ENCODE measurements around the gene PARD3. TPM values are rescaled to one million over a fixed set of nuclear protein-coding genes. Genes with fewer than 3 reads are reported as not detected.
A peak's percentile ranks its signal among the peaks of the same experiment; 100 is the strongest.

PARD3 gene
- total RNA-seq, 2 experiments from 2014 or later, result 0.93 to 1.2 TPM

- Mint-ChIP-seq H3K4me1 (ENCODE audit: low read depth) (peaks cover 12% of the 10 kb centered on the region), H3K36me3 (no peaks in the 10 kb centered on the region), H3K9me3 (no peaks in the 10 kb centered on the region), H3K4me3 (no peak overlapping the region), H3K27me3 (peaks cover 13% of the 10 kb centered on the region), H3K27ac (no peak overlapping the region)
- DNase-seq, result no peak
- intact Hi-C loops (cut with micrococcal nuclease), result no loop called here
- CTCF ChIA-PET, result interaction anchor here (0.9 kb wide), 1 partner anchor 9 kb away, joined by 3 read pairs; no protein-coding TSS in a partner anchor
- POLR2A ChIA-PET, result no interaction called here
Measured at GRCh38 chr10:34297541-34298345, 517.4 kb downstream of the PARD3 start.

- CTCF ChIA-PET, result no interaction called here
- Mint-ChIP-seq H3K27ac (no peak overlapping the region), H3K27me3 (peaks cover 16% of the 10 kb centered on the region), H3K4me1 (ENCODE audit: low read depth) (peaks cover 12% of the 10 kb centered on the region), H3K36me3 (no peaks in the 10 kb centered on the region), H3K4me3 (no peak overlapping the region), H3K9me3 (no peaks in the 10 kb centered on the region)
- POLR2A ChIA-PET, result no interaction called here
- no peak for DNase-seq
- intact Hi-C loops (cut with micrococcal nuclease), result no loop called here
Measured at GRCh38 chr10:34295142-34295548, 520.0 kb downstream of the PARD3 start.

GRCh38 chr10:34294137-34294536, 521.0 kb downstream of the PARD3 start:
- H3K36me3 Mint-ChIP-seq, result no peaks in the 10 kb centered on the region
- H3K27me3 Mint-ChIP-seq, result peaks cover 17% of the 10 kb centered on the region
- ChIA-PET POLR2A (no interaction called here), CTCF (no interaction called here)
- intact Hi-C loops (cut with micrococcal nuclease), result no loop called here
- no peaks in the 10 kb centered on the region for H3K9me3 Mint-ChIP-seq
- H3K4me3 Mint-ChIP-seq, result no peak overlapping the region
- no peak for DNase-seq
- no peak overlapping the region for H3K27ac Mint-ChIP-seq
- H3K4me1 Mint-ChIP-seq (ENCODE audit: low read depth), result peaks cover 10% of the 10 kb centered on the region

DNA sequence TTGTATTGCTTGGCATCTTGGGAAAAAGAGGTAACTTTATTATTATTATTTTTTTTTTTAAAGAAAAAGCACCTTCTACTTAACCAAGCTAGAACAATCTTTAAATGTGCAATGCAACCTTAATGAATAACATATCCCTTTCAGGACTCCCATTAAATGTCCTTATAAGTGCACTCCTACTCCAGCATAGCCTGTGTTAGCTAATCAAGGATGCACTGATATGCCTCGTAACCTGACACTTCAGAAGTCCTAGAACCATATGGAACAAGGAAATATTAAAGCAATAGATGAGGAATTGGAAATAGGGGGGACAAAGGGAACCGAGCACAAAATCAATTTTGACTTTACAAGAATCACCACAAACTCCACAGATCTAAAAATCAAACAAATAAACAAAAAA, 522.4 kb downstream of the PARD3 start:
- H3K27ac Mint-ChIP-seq, result no peak overlapping the region
- intact Hi-C loops (cut with micrococcal nuclease), result loop anchor here (1.0 kb wide), 1 partner anchor 12 kb away; no protein-coding TSS in a partner anchor
- peaks cover 8% of the 10 kb centered on the region for H3K4me1 Mint-ChIP-seq (ENCODE audit: low read depth)
- ChIA-PET CTCF (interaction anchor here (0.7 kb wide), 1 partner anchor 18 kb away, joined by 3 read pairs; no protein-coding TSS in a partner anchor), POLR2A (no interaction called here)
- H3K9me3 Mint-ChIP-seq, result no peaks in the 10 kb centered on the region
- peaks cover 19% of the 10 kb centered on the region for H3K27me3 Mint-ChIP-seq
- no peaks in the 10 kb centered on the region for H3K36me3 Mint-ChIP-seq
- H3K4me3 Mint-ChIP-seq, result no peak overlapping the region
- no peak for DNase-seq

GRCh38 chr10:34292194-34292565, 522.9 kb downstream of the PARD3 start:
- CTCF ChIA-PET, result no interaction called here
- peaks cover 19% of the 10 kb centered on the region for H3K27me3 Mint-ChIP-seq
- POLR2A ChIA-PET, result no interaction called here
- H3K4me1 Mint-ChIP-seq (ENCODE audit: low read depth), result peaks cover 8% of the 10 kb centered on the region
- H3K36me3 Mint-ChIP-seq, result no peaks in the 10 kb centered on the region
- no peaks in the 10 kb centered on the region for H3K9me3 Mint-ChIP-seq
- H3K4me3 Mint-ChIP-seq, result no peak overlapping the region
- no peak for DNase-seq
- H3K27ac Mint-ChIP-seq, result no peak overlapping the region
- intact Hi-C loops (cut with micrococcal nuclease), result loop anchor here (1.0 kb wide), 1 partner anchor 12 kb away; no protein-coding TSS in a partner anchor

DNA sequence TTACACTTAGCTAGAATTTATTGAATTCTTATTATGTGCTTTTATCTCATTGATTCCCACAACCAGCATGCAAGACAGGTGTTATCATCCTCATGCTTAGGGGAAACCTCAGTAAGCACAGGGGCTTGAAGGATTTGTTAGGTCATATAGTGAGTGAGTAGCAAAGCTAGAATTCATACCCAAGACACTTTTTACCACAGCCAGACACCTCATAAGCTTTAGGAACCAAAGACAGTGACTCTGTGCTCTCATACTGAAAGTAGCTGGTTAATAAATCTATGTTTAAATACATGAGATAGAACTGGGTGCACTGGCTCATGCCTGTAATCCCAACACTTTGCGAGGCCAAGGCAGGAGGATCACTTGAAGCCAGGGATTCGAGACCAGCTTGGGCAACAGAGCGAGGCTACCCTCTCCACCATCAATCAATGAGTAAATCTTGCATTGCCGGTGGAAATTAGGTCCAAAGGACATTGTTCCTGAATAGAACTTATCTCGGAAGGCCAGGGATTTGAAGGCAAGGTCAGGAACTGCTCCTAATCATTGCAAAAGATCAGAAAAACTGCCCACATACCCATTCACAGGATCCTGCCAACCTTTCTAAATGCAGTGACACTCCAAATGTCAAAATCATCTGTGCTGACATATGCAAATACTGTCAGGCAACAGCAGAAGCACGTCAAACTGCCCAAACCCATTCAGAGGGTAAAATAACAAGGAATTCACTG, 523.5 kb downstream of the PARD3 start:
- H3K36me3 Mint-ChIP-seq, result no peaks in the 10 kb centered on the region
- intact Hi-C loops (cut with micrococcal nuclease), result loop anchor here (1.0 kb wide), 1 partner anchor 11 kb away; no protein-coding TSS in a partner anchor
- POLR2A ChIA-PET, result interaction anchor here (0.5 kb wide), 1 partner anchor 267 kb away, joined by 6 read pairs; no protein-coding TSS in a partner anchor
- CTCF ChIA-PET, result no interaction called here
- H3K27ac Mint-ChIP-seq, result no peak overlapping the region
- DNase-seq, result no peak
- no peaks in the 10 kb centered on the region for H3K9me3 Mint-ChIP-seq
- H3K4me3 Mint-ChIP-seq, result no peak overlapping the region
- H3K27me3 Mint-ChIP-seq, result peaks cover 18% of the 10 kb centered on the region
- peaks cover 8% of the 10 kb centered on the region for H3K4me1 Mint-ChIP-seq (ENCODE audit: low read depth)

- no peak for DNase-seq
- intact Hi-C loops (cut with micrococcal nuclease), result no loop called here
- no peak overlapping the region for H3K4me3 Mint-ChIP-seq
- CTCF ChIA-PET, result no interaction called here
- POLR2A ChIA-PET, result no interaction called here
- H3K4me1 Mint-ChIP-seq (ENCODE audit: low read depth), result peaks cover 8% of the 10 kb centered on the region
- H3K27me3 Mint-ChIP-seq, result peaks cover 18% of the 10 kb centered on the region
- H3K9me3 Mint-ChIP-seq, result no peaks in the 10 kb centered on the region
- no peaks in the 10 kb centered on the region for H3K36me3 Mint-ChIP-seq
- H3K27ac Mint-ChIP-seq, result no peak overlapping the region
Measured at GRCh38 chr10:34290412-34291081, 524.5 kb downstream of the PARD3 start.

- H3K9me3 Mint-ChIP-seq, result no peaks in the 10 kb centered on the region
- no peak overlapping the region for H3K4me3 Mint-ChIP-seq
- H3K36me3 Mint-ChIP-seq, result no peaks in the 10 kb centered on the region
- POLR2A ChIA-PET, result no interaction called here
- intact Hi-C loops (cut with micrococcal nuclease), result no loop called here
- DNase-seq, result no peak
- H3K4me1 Mint-ChIP-seq (ENCODE audit: low read depth), result peaks cover under 1% of the 10 kb centered on the region
- CTCF ChIA-PET, result interaction anchor here (0.7 to 1.2 kb wide), 2 partner anchors 9 to 86 kb away, joined by 3 read pairs; no protein-coding TSS in a partner anchor
- H3K27ac Mint-ChIP-seq, result no peak overlapping the region
- peaks cover 15% of the 10 kb centered on the region for H3K27me3 Mint-ChIP-seq
Measured at GRCh38 chr10:34288634-34289033, 526.5 kb downstream of the PARD3 start.

DNA sequence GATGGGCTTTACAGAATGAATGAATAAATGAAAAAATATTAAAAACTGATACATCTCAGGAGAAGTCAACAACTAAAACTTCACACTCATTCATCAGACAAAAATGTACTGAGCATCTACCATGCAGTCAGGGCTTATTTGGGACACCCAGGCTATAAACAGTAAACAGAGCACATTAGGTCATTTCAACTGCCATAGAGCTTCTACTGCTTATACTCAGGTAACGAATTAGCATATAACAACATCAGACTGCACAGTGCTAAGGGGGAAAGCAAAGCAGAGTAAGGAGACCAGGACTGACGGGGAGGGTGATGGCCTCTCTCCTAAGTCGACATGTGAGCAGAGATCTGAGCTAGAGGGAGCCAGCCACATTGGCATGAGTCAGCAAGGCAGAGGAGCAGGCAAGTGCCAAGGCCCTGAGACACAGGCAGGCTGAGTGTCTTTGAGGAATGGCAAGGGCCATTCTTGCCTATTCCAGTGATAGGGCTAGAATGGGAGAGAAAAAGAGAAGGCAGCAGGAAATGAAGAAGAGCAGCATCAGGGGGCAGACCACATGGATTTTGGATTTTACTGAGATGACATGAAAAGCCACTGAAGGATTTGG, 528.9 kb downstream of the PARD3 start:
- Mint-ChIP-seq H3K4me3 (no peak overlapping the region), H3K27ac (no peak overlapping the region), H3K9me3 (no peaks in the 10 kb centered on the region), H3K27me3 (peaks cover 12% of the 10 kb centered on the region), H3K36me3 (no peaks in the 10 kb centered on the region), H3K4me1 (ENCODE audit: low read depth) (peaks cover 12% of the 10 kb centered on the region)
- POLR2A ChIA-PET, result no interaction called here
- no peak for DNase-seq
- intact Hi-C loops (cut with micrococcal nuclease), result no loop called here
- CTCF ChIA-PET, result no interaction called here

DNA sequence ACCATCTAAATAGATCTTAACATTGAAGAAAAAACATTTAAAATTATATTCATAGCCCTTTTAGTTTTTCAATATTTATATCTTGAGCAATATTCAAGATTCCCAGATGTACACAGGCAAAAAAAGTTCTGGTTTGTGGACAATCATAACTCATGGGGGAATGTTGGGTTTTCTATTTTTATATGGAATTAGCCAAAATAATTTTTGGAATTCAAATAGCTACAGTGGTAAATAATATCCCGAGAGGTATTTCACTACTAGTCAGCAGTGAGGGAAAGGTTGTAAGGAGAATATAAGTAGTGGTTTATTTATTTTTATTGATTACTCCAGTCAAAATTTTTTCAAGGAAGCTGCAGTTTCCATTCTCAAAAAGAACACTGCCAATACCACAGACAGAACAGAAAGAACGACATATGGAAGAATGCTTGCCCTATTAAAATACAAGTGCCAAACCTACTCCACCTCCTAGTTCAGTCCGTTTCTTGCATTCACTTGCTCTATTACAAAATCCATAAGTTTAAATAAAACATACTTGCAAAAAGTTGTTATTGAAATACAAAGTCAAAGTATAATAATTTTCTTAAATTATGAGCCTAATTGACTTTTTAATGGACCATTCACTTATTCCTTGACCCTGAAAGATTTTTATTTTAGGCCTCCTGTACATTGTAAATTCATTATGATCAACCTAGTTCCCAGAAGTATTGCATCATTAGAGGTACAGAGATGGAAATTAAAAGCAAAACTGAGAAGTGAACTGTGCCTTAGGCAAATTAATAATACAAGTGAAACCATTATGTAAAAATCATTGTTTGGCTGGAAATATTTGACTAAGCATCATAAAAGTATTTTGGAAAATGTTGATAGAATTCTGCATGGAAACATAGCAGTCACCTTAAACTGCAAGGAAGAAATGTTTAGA, 533.2 kb downstream of the PARD3 start:
- Mint-ChIP-seq H3K27ac (peak overlapping the region; percentile 75), H3K4me3 (no peak overlapping the region), H3K9me3 (no peaks in the 10 kb centered on the region), H3K27me3 (peaks cover 22% of the 10 kb centered on the region), H3K36me3 (no peaks in the 10 kb centered on the region), H3K4me1 (ENCODE audit: low read depth) (peaks cover 25% of the 10 kb centered on the region)
- DNase-seq, result no peak
- ChIA-PET POLR2A (no interaction called here), CTCF (no interaction called here)
- intact Hi-C loops (cut with micrococcal nuclease), result loop anchor here (2.0 to 5.0 kb wide), 3 partner anchors 160 to 905 kb away; no protein-coding TSS in a partner anchor
